ENCODE data around the gene ATAD2B.

ATAD2B gene

GRCh38 chr2:23828986-23829385 is 97.9 kb downstream of the ATAD2B start:
- Histone ChIP-seq H3K18ac (ENCODE audit: low read length) (no peak overlapping the region), H3K79me1 (ENCODE audit: low read depth, low read length) (no peaks in the 10 kb centered on the region), H3K14ac (ENCODE audit: low read length) (no peak overlapping the region), H3K27ac (replicated peaks; ENCODE audit: low read length) (no peak overlapping the region), H3K36me3 (replicated peaks in 1 of 2; ENCODE audit: control insufficient read depth in 2 of 2, insufficient read depth in 2 of 2, low read length in 2 of 2) (peaks cover 0 to 34% of the 10 kb centered on the region in 2 donors), H4K8ac (ENCODE audit: low read depth, low read length) (no peak overlapping the region), H3K9ac (ENCODE audit: low read depth, low read length, poor library complexity) (no peak overlapping the region), H3K23ac (ENCODE audit: low read depth, low read length, poor library complexity) (no peak overlapping the region), H3K4me1 (ENCODE audit: control insufficient read depth in 2 of 2, insufficient read depth in 1 of 2, low read depth in 1 of 2, low read length in 2 of 2) (no peaks in the 10 kb centered on the region), H2BK5ac (ENCODE audit: low read length) (no peak overlapping the region), H3K4me2 (ENCODE audit: insufficient read depth, low read length, poor library complexity, severe bottlenecking) (no peak overlapping the region), H3K4me3 (ENCODE audit: low read length in 2 of 2) (no peak overlapping the region), H2AK5ac (ENCODE audit: low read depth, low read length) (no peak overlapping the region), H3K27me3 (ENCODE audit: control insufficient read depth in 3 of 3, insufficient read depth in 3 of 3, low read depth in 1 of 3, low read length in 3 of 3) (no peaks in the 10 kb centered on the region), H2BK120ac (ENCODE audit: low read depth, low read length) (no peak overlapping the region), H3K4ac (ENCODE audit: low read length) (no peak overlapping the region), H2BK15ac (ENCODE audit: low read length) (no peak overlapping the region), H3K9me3 (replicated peaks in 1 of 2; ENCODE audit: control insufficient read depth in 2 of 2, insufficient read depth in 1 of 2, low read depth in 1 of 2, low read length in 2 of 2) (no peaks in the 10 kb centered on the region), H4K91ac (ENCODE audit: low read depth, low read length, poor library complexity) (no peak overlapping the region), H2BK12ac (ENCODE audit: low read length) (no peak overlapping the region), H2AFZ (ENCODE audit: low read length) (no peak overlapping the region)
- no peak for DNase-seq (ENCODE audit: low spot score)
- 100% methylated on average over 1 of the region's 1 CpG; no CpG with 5 or more reads in 1 of the 2 donors for WGBS, 2 donors (ENCODE audit: extremely low coverage in 2 of 2, insufficient read length in 2 of 2, insufficient replicate concordance in 1 of 2)

- no peaks in the 10 kb centered on the region for H3K79me1 ChIP-seq (ENCODE audit: low read depth, low read length)
- H3K9me3 ChIP-seq (replicated peaks in 1 of 2; ENCODE audit: control insufficient read depth in 2 of 2, insufficient read depth in 1 of 2, low read depth in 1 of 2, low read length in 2 of 2): no peaks in the 10 kb centered on the region
- no peak overlapping the region for H2BK120ac ChIP-seq (ENCODE audit: low read depth, low read length)
- no peak overlapping the region for H2AFZ ChIP-seq (ENCODE audit: low read length)
- no peak overlapping the region for H3K9ac ChIP-seq (ENCODE audit: low read depth, low read length, poor library complexity)
- no peak for DNase-seq (ENCODE audit: low spot score)
- no peak overlapping the region for H3K4me2 ChIP-seq (ENCODE audit: insufficient read depth, low read length, poor library complexity, severe bottlenecking)
- WGBS, 2 donors (ENCODE audit: extremely low coverage in 2 of 2, insufficient read length in 2 of 2, insufficient replicate concordance in 1 of 2): no CpG with 5 or more reads among the region's 1 CpG
- H3K4me1 ChIP-seq (ENCODE audit: control insufficient read depth in 2 of 2, insufficient read depth in 1 of 2, low read depth in 1 of 2, low read length in 2 of 2): no peaks in the 10 kb centered on the region
- no peak overlapping the region for H3K4ac ChIP-seq (ENCODE audit: low read length)
- no peak overlapping the region for H4K91ac ChIP-seq (ENCODE audit: low read depth, low read length, poor library complexity)
- no peak overlapping the region for H2BK5ac ChIP-seq (ENCODE audit: low read length)
- H3K18ac ChIP-seq (ENCODE audit: low read length): no peak overlapping the region
- no peak overlapping the region for H3K23ac ChIP-seq (ENCODE audit: low read depth, low read length, poor library complexity)
- H3K4me3 ChIP-seq (ENCODE audit: low read length in 2 of 2): no peak overlapping the region
- no peak overlapping the region for H4K8ac ChIP-seq (ENCODE audit: low read depth, low read length)
- H3K36me3 ChIP-seq (replicated peaks in 1 of 2; ENCODE audit: control insufficient read depth in 2 of 2, insufficient read depth in 2 of 2, low read length in 2 of 2): peaks cover under 1 to 30% of the 10 kb centered on the region in 2 donors
- H3K27ac ChIP-seq (replicated peaks; ENCODE audit: low read length): no peak overlapping the region
- no peak overlapping the region for H2BK12ac ChIP-seq (ENCODE audit: low read length)
- H2AK5ac ChIP-seq (ENCODE audit: low read depth, low read length): no peak overlapping the region
- H3K14ac ChIP-seq (ENCODE audit: low read length): no peak overlapping the region
- no peaks in the 10 kb centered on the region for H3K27me3 ChIP-seq (ENCODE audit: control insufficient read depth in 3 of 3, insufficient read depth in 3 of 3, low read depth in 1 of 3, low read length in 3 of 3)
- H2BK15ac ChIP-seq (ENCODE audit: low read length): no peak overlapping the region
Measured at GRCh38 chr2:23828256-23828980, 98.5 kb downstream of the ATAD2B start.

- peaks cover 3 to 33% of the 10 kb centered on the region in 2 donors for H3K36me3 ChIP-seq (replicated peaks in 1 of 2; ENCODE audit: control insufficient read depth in 2 of 2, insufficient read depth in 2 of 2, low read length in 2 of 2)
- H2AFZ ChIP-seq (ENCODE audit: low read length): no peak overlapping the region
- no peaks in the 10 kb centered on the region for H3K27me3 ChIP-seq (ENCODE audit: control insufficient read depth in 3 of 3, insufficient read depth in 3 of 3, low read depth in 1 of 3, low read length in 3 of 3)
- H3K27ac ChIP-seq (replicated peaks; ENCODE audit: low read length): no peak overlapping the region
- no peak overlapping the region for H3K4me3 ChIP-seq (ENCODE audit: low read length in 2 of 2)
- H3K79me1 ChIP-seq (ENCODE audit: low read depth, low read length): no peaks in the 10 kb centered on the region
- H3K4ac ChIP-seq (ENCODE audit: low read length): no peak overlapping the region
- no peak for DNase-seq (ENCODE audit: low spot score)
- no peak overlapping the region for H2BK12ac ChIP-seq (ENCODE audit: low read length)
- H3K18ac ChIP-seq (ENCODE audit: low read length): no peak overlapping the region
- no peak overlapping the region for H2BK120ac ChIP-seq (ENCODE audit: low read depth, low read length)
- H3K4me2 ChIP-seq (ENCODE audit: insufficient read depth, low read length, poor library complexity, severe bottlenecking): no peak overlapping the region
- no peaks in the 10 kb centered on the region for H3K4me1 ChIP-seq (ENCODE audit: control insufficient read depth in 2 of 2, insufficient read depth in 1 of 2, low read depth in 1 of 2, low read length in 2 of 2)
- H2BK15ac ChIP-seq (ENCODE audit: low read length): no peak overlapping the region
- H3K14ac ChIP-seq (ENCODE audit: low read length): no peak overlapping the region
- no peak overlapping the region for H4K8ac ChIP-seq (ENCODE audit: low read depth, low read length)
- H3K9me3 ChIP-seq (replicated peaks in 1 of 2; ENCODE audit: control insufficient read depth in 2 of 2, insufficient read depth in 1 of 2, low read depth in 1 of 2, low read length in 2 of 2): no peaks in the 10 kb centered on the region
- WGBS, 2 donors (ENCODE audit: extremely low coverage in 2 of 2, insufficient read length in 2 of 2, insufficient replicate concordance in 1 of 2): no CpG with 5 or more reads among the region's 1 CpG
- H4K91ac ChIP-seq (ENCODE audit: low read depth, low read length, poor library complexity): no peak overlapping the region
- no peak overlapping the region for H3K9ac ChIP-seq (ENCODE audit: low read depth, low read length, poor library complexity)
- no peak overlapping the region for H2AK5ac ChIP-seq (ENCODE audit: low read depth, low read length)
- H3K23ac ChIP-seq (ENCODE audit: low read depth, low read length, poor library complexity): no peak overlapping the region
- H2BK5ac ChIP-seq (ENCODE audit: low read length): no peak overlapping the region
Measured at GRCh38 chr2:23827287-23827686, 99.6 kb downstream of the ATAD2B start.

GRCh38 chr2:23826771-23827170 is 100.2 kb downstream of the ATAD2B start:
- Histone ChIP-seq H2BK120ac (ENCODE audit: low read depth, low read length) (no peak overlapping the region), H3K27me3 (ENCODE audit: control insufficient read depth in 3 of 3, insufficient read depth in 3 of 3, low read depth in 1 of 3, low read length in 3 of 3) (no peaks in the 10 kb centered on the region), H3K9me3 (replicated peaks in 1 of 2; ENCODE audit: control insufficient read depth in 2 of 2, insufficient read depth in 1 of 2, low read depth in 1 of 2, low read length in 2 of 2) (no peaks in the 10 kb centered on the region), H3K4me2 (ENCODE audit: insufficient read depth, low read length, poor library complexity, severe bottlenecking) (no peak overlapping the region), H3K79me1 (ENCODE audit: low read depth, low read length) (no peaks in the 10 kb centered on the region), H3K36me3 (replicated peaks in 1 of 2; ENCODE audit: control insufficient read depth in 2 of 2, insufficient read depth in 2 of 2, low read length in 2 of 2) (peaks cover 3 to 38% of the 10 kb centered on the region in 2 donors), H3K27ac (replicated peaks; ENCODE audit: low read length) (no peak overlapping the region), H4K8ac (ENCODE audit: low read depth, low read length) (no peak overlapping the region), H3K23ac (ENCODE audit: low read depth, low read length, poor library complexity) (no peak overlapping the region), H3K9ac (ENCODE audit: low read depth, low read length, poor library complexity) (no peak overlapping the region), H2AK5ac (ENCODE audit: low read depth, low read length) (no peak overlapping the region), H2BK5ac (ENCODE audit: low read length) (no peak overlapping the region), H3K4me3 (ENCODE audit: low read length in 2 of 2) (no peak overlapping the region), H4K91ac (ENCODE audit: low read depth, low read length, poor library complexity) (no peak overlapping the region), H2AFZ (ENCODE audit: low read length) (no peak overlapping the region), H2BK15ac (ENCODE audit: low read length) (no peak overlapping the region), H3K14ac (ENCODE audit: low read length) (no peak overlapping the region), H3K4me1 (ENCODE audit: control insufficient read depth in 2 of 2, insufficient read depth in 1 of 2, low read depth in 1 of 2, low read length in 2 of 2) (no peaks in the 10 kb centered on the region), H3K4ac (ENCODE audit: low read length) (no peak overlapping the region), H2BK12ac (ENCODE audit: low read length) (no peak overlapping the region), H3K18ac (ENCODE audit: low read length) (no peak overlapping the region)
- no peak for DNase-seq (ENCODE audit: low spot score)
- no CpG with 5 or more reads among the region's 3 CpGs for WGBS, 2 donors (ENCODE audit: extremely low coverage in 2 of 2, insufficient read length in 2 of 2, insufficient replicate concordance in 1 of 2)

Measured in neuronal stem cell (in vitro differentiated cells).